Esophagus squamous epithelium (tissue), 5 donors: ENCODE measurements around the gene SMIM38. TPM values are rescaled to one million over a fixed set of nuclear protein-coding genes. Genes with fewer than 3 reads are reported as not detected.

Experiments
- DNase-seq: peaks from one replicate; lab custom pipeline; 2025; lab: John Stamatoyannopoulos, UW
- H3K27ac ChIP-seq, 4 donors: fragments of 200-600 bp; sonication (generic); one replicate each; pipeline ENCODE4 v1.5.1; 2016 to 2019; ENCODE audit warnings: mild to moderate bottlenecking in 1 of 4
- H3K27me3 ChIP-seq, 4 donors: fragments of 200-600 bp; sonication (generic); 1 replicate in 3 of 4; 2 replicates in 1 of 4; pipeline versions ENCODE4 v1.5.1 to v1.6.0; 2017 to 2021; ENCODE audit warnings: antibody characterized with exemption in 1 of 4
- H3K36me3 ChIP-seq, 3 donors: fragments of 200-600 bp; sonication (generic); one replicate each; pipeline ENCODE4 v1.5.1; 2016 to 2019
- H3K4me1 ChIP-seq, 3 donors: fragments of 200-600 bp; sonication (generic); one replicate each; pipeline ENCODE4 v1.5.1; 2017 to 2019
- H3K4me3 ChIP-seq, 4 donors: fragments of 200-600 bp; sonication (generic); 1 replicate in 3 of 4; 2 replicates in 1 of 4; pipeline ENCODE4 v1.5.1; 2016 to 2019; ENCODE audit warnings: mild to moderate bottlenecking in 2 of 4, moderate library complexity in 1 of 4
- H3K9me3 ChIP-seq, 3 donors: fragments of 200-600 bp; sonication (generic); one replicate each; pipeline ENCODE4 v1.5.1; 2016 to 2019
- CTCF ChIP-seq, 6 experiments: fragments of 450-650 bp in 4 of 6; fragments of 200-600 bp in 2 of 6; sonication (generic) in 2 of 6; IDR thresholded peaks; one replicate each; pipeline ENCODE4 v1.5.1; 2016 to 2019; ENCODE audit warnings: antibody characterized with exemption in 6 of 6, mild to moderate bottlenecking in 4 of 6, moderate library complexity in 4 of 6
- POLR2A ChIP-seq, 4 donors: fragments of 450-650 bp; IDR thresholded peaks; one replicate each; pipeline ENCODE4 v1.6.1; 2017; ENCODE audit warnings: antibody characterized with exemption in 4 of 4, mild to moderate bottlenecking in 4 of 4, moderate library complexity in 3 of 4
- WGBS, 2 donors: methylation state at CpG; one replicate each; pipeline ENCODE4 v1.1.5; 2018; 5-methylcytosine and 5-hydroxymethylcytosine counted together
- intact Hi-C: fragments of 100-400 bp; cut with DNase I; formaldehyde crosslinking; loops from one replicate; pipeline ENCODE4 v1.15.0; 2022
- total RNA-seq, 4 donors: library from RNA; depleted of rRNA; stranded (reverse); fragments of >200 nt; gene quantifications; one replicate each; pipeline ENCODE4 v1.1.0, GENCODE V29; 2016
- donor health status: DM: yes; HTN: yes; CAD: no.

Gene SMIM38
- total RNA-seq = under 1 TPM in 2 of 4 donors, not detected in 2; 0.15 to 0.19 TPM

- Histone ChIP-seq H3K36me3 (no peaks in the 10 kb centered on the region), H3K27ac (peak within 1 kb of the TSS in 3 of 4 donors; percentile 31 to 53 (median 39)), H3K27me3 (peaks cover 0 to 24% (median 0%) of the 10 kb centered on the region in 4 donors), H3K9me3 (no peaks in the 10 kb centered on the region), H3K4me3 (no peak within 1 kb of the TSS), H3K4me1 (peaks cover 15 to 43% (median 15%) of the 10 kb centered on the region in 3 donors)
- TF ChIP-seq POLR2A (IDR thresholded peaks at IDR 0.05) (no peak), CTCF (IDR thresholded peaks at IDR 0.05) (no peak)
- 55 to 92% methylated on average over 4 of the region's 32 CpGs for WGBS, 2 donors
- DNase-seq = no peak
- intact Hi-C loops = no loop called here
Measured at GRCh38 chr11:69155302-69156234, at the start of gene SMIM38. Gene SMIM38, plus strand, starts transcription at chr11:69155935. Its CDS starts 1,912 bp downstream, at chr11:69157847.

GRCh38 chr11:69106031-69106811 lies 49.5 kb upstream of the SMIM38 start:
- no peaks in the 10 kb centered on the region for H3K36me3 ChIP-seq
- WGBS, 2 donors = 61 to 73% methylated on average over 8 of the region's 23 CpGs
- H3K4me3 ChIP-seq = no peak overlapping the region
- peaks cover 0 to 1% (median 0%) of the 10 kb centered on the region in 4 donors for H3K27me3 ChIP-seq
- no peak for DNase-seq
- TF ChIP-seq CTCF (IDR thresholded peaks at IDR 0.05) (no peak), POLR2A (IDR thresholded peaks at IDR 0.05) (no peak)
- no peaks in the 10 kb centered on the region for H3K9me3 ChIP-seq
- intact Hi-C loops = no loop called here
- H3K27ac ChIP-seq = peak overlapping the region in 2 of 4 donors; percentile 11 to 45
- H3K4me1 ChIP-seq = peaks cover 0 to 31% (median 7%) of the 10 kb centered on the region in 3 donors

- H3K4me1 ChIP-seq = peaks cover 0 to 19% (median 3%) of the 10 kb centered on the region in 3 donors
- H3K9me3 ChIP-seq = no peaks in the 10 kb centered on the region
- no peak overlapping the region for H3K4me3 ChIP-seq
- DNase-seq = no peak
- no peaks in the 10 kb centered on the region for H3K27me3 ChIP-seq
- no peak for TF ChIP-seq CTCF (IDR thresholded peaks at IDR 0.05)
- no peak for TF ChIP-seq POLR2A (IDR thresholded peaks at IDR 0.05)
- H3K27ac ChIP-seq = no peak overlapping the region
- intact Hi-C loops = no loop called here
- H3K36me3 ChIP-seq = no peaks in the 10 kb centered on the region
Measured at GRCh38 chr11:69107413-69107812, 48.3 kb upstream of the SMIM38 start.

GRCh38 chr11:69108030-69108429 lies 47.7 kb upstream of the SMIM38 start:
- intact Hi-C loops = no loop called here
- H3K27ac ChIP-seq = no peak overlapping the region
- peaks cover 0 to 17% (median 3%) of the 10 kb centered on the region in 3 donors for H3K4me1 ChIP-seq
- H3K9me3 ChIP-seq = no peaks in the 10 kb centered on the region
- DNase-seq = no peak
- no peaks in the 10 kb centered on the region for H3K36me3 ChIP-seq
- TF ChIP-seq CTCF (IDR thresholded peaks at IDR 0.05) (no peak), POLR2A (IDR thresholded peaks at IDR 0.05) (no peak)
- H3K27me3 ChIP-seq = no peaks in the 10 kb centered on the region
- no peak overlapping the region for H3K4me3 ChIP-seq
- 90 to 98% methylated on average over 6 of the region's 7 CpGs for WGBS, 2 donors
